Activated T-helper 1 cell treated with anti-CD3 and anti-CD28 coated beads, Interleukin-12 subunit alpha, Interleukin-12 subunit beta, Interleukin-2, Interleukin-4 antibody, amounts not matched to agents 30 ng/mL and 10 ng/mL and 1 ng/mL, durations not matched to agents 14 hours and 24 hours and 36 hours (primary cell): ENCODE data around the gene RIOK1. TPM values are rescaled to one million over a fixed set of nuclear protein-coding genes. Genes with fewer than 3 reads are reported as not detected.

Source experiments
- DNase-seq: peaks from one replicate; pipeline ENCODE4 v3.0.0; 2021; ENCODE audit warnings: low spot score
- H3K27ac Mint-ChIP-seq: one replicate; pipeline ENCODE4 v1.8.0; 2021; ENCODE audit warnings: mild to moderate bottlenecking, mixed read lengths
- H3K27me3 Mint-ChIP-seq: one replicate; pipeline ENCODE4 v1.8.0; 2022; ENCODE audit warnings: mild to moderate bottlenecking, moderate library complexity, mixed read lengths; ENCODE audit not compliant: insufficient read depth
- H3K36me3 Mint-ChIP-seq: one replicate; pipeline ENCODE4 v1.8.0; 2021; ENCODE audit warnings: low read depth, mixed read lengths
- H3K4me1 Mint-ChIP-seq: one replicate; pipeline ENCODE4 v1.8.0; 2021; ENCODE audit warnings: low read depth, mixed read lengths
- H3K4me3 Mint-ChIP-seq: one replicate; pipeline ENCODE4 v1.8.0; 2021; ENCODE audit warnings: mild to moderate bottlenecking, moderate library complexity, mixed read lengths
- H3K9me3 Mint-ChIP-seq: one replicate; pipeline ENCODE4 v1.8.0; 2021; ENCODE audit warnings: mixed read lengths
- intact Hi-C: fragments of 100-400 bp; cut with micrococcal nuclease; formaldehyde crosslinking; loops from one replicate; pipeline ENCODE4 v1.15.1; 2024
- total RNA-seq: library from RNA; stranded (reverse); gene quantifications from 2 replicates; pipeline ENCODE4 v1.2.3, GENCODE V29; 2022

RIOK1 gene
- total RNA-seq, 1 donor from 2014 or later: 61.4 TPM

GRCh38 chr6:7381092-7381491 lies 8.5 kb upstream of the RIOK1 start:
- intact Hi-C loops: no loop called here
- Mint-ChIP-seq H3K4me1 (no peaks in the 10 kb centered on the region), H3K9me3 (no peaks in the 10 kb centered on the region), H3K4me3 (no peak overlapping the region), H3K36me3 (no peaks in the 10 kb centered on the region), H3K27ac (no peak overlapping the region), H3K27me3 (peaks cover 11% of the 10 kb centered on the region)
- no peak for DNase-seq

GRCh38 chr6:7389162-7389450 lies 502 bp upstream of the RIOK1 start:
- intact Hi-C loops: loop anchor here (1.0 to 5.0 kb wide), 7 partner anchors 76 to 1046 kb away; partner anchors contain the start of genes BLOC1S5, EEF1E1, SLC35B3 and SNRNP48
- Mint-ChIP-seq H3K9me3 (no peaks in the 10 kb centered on the region), H3K27ac (peak overlapping the region; percentile 100), H3K4me1 (peaks cover 53% of the 10 kb centered on the region), H3K27me3 (no peaks in the 10 kb centered on the region), H3K4me3 (peak overlapping the region; percentile 92), H3K36me3 (peaks cover 31% of the 10 kb centered on the region)
- DNase-seq: no peak

- intact Hi-C loops: loop anchor here (1.0 to 5.0 kb wide), 2 partner anchors 10 to 517 kb away; no protein-coding TSS in a partner anchor
- no peaks in the 10 kb centered on the region for H3K27me3 Mint-ChIP-seq
Measured at GRCh38 chr6:7390226-7390878, 744 bp downstream of the RIOK1 start.

GRCh38 chr6:7391151-7391550 lies 1.5 kb downstream of the RIOK1 start:
- Mint-ChIP-seq H3K27me3 (no peaks in the 10 kb centered on the region), H3K9me3 (no peaks in the 10 kb centered on the region), H3K27ac (no peak overlapping the region), H3K36me3 (peaks cover 45% of the 10 kb centered on the region), H3K4me3 (peak overlapping the region; percentile 92), H3K4me1 (peaks cover 53% of the 10 kb centered on the region)
- intact Hi-C loops: loop anchor here (5.0 kb wide), 1 partner anchor 516 kb away; no protein-coding TSS in a partner anchor
- DNase-seq: no peak

More at GRCh38 chr6:7390226-7390878, 744 bp downstream of the RIOK1 start:
- DNase-seq: no peak
- Mint-ChIP-seq H3K4me1 (peaks cover 53% of the 10 kb centered on the region), H3K27ac (peak overlapping the region; percentile 100), H3K9me3 (no peaks in the 10 kb centered on the region), H3K36me3 (peaks cover 38% of the 10 kb centered on the region), H3K4me3 (peak overlapping the region; percentile 92)

- DNase-seq: no peak
- Mint-ChIP-seq H3K4me1 (peaks cover 53% of the 10 kb centered on the region), H3K9me3 (no peaks in the 10 kb centered on the region), H3K4me3 (peak overlapping the region; percentile 28), H3K27ac (no peak overlapping the region), H3K27me3 (no peaks in the 10 kb centered on the region), H3K36me3 (peaks cover 50% of the 10 kb centered on the region)
- intact Hi-C loops: loop anchor here (5.0 kb wide), 1 partner anchor 515 kb away; no protein-coding TSS in a partner anchor
Measured at GRCh38 chr6:7392402-7392801, 2.8 kb downstream of the RIOK1 start.

- H3K9me3 Mint-ChIP-seq: no peaks in the 10 kb centered on the region
- H3K36me3 Mint-ChIP-seq: peaks cover 47% of the 10 kb centered on the region
- intact Hi-C loops: no loop called here
- DNase-seq: no peak
- no peaks in the 10 kb centered on the region for H3K4me1 Mint-ChIP-seq
- no peaks in the 10 kb centered on the region for H3K27me3 Mint-ChIP-seq
- H3K27ac Mint-ChIP-seq: no peak overlapping the region
- H3K4me3 Mint-ChIP-seq: no peak overlapping the region
Measured at GRCh38 chr6:7401075-7401474, 11.5 kb downstream of the RIOK1 start.

- no peaks in the 10 kb centered on the region for H3K9me3 Mint-ChIP-seq
- H3K36me3 Mint-ChIP-seq: peaks cover 51% of the 10 kb centered on the region
- DNase-seq: no peak
- no peak overlapping the region for H3K4me3 Mint-ChIP-seq
- H3K27me3 Mint-ChIP-seq: no peaks in the 10 kb centered on the region
- H3K27ac Mint-ChIP-seq: no peak overlapping the region
- intact Hi-C loops: no loop called here
- H3K4me1 Mint-ChIP-seq: no peaks in the 10 kb centered on the region
Measured at GRCh38 chr6:7402716-7403115, 13.1 kb downstream of the RIOK1 start.

- no peak for DNase-seq
- Mint-ChIP-seq H3K4me3 (no peak overlapping the region), H3K27ac (no peak overlapping the region), H3K4me1 (no peaks in the 10 kb centered on the region), H3K27me3 (no peaks in the 10 kb centered on the region), H3K9me3 (no peaks in the 10 kb centered on the region), H3K36me3 (peaks cover 50% of the 10 kb centered on the region)
- intact Hi-C loops: no loop called here
Measured at GRCh38 chr6:7404546-7404945, 14.9 kb downstream of the RIOK1 start.

GRCh38 chr6:7406743-7407142 lies 17.1 kb downstream of the RIOK1 start:
- intact Hi-C loops: no loop called here
- Mint-ChIP-seq H3K4me1 (no peaks in the 10 kb centered on the region), H3K36me3 (peaks cover 55% of the 10 kb centered on the region), H3K27ac (no peak overlapping the region), H3K9me3 (no peaks in the 10 kb centered on the region), H3K4me3 (no peak overlapping the region), H3K27me3 (no peaks in the 10 kb centered on the region)
- DNase-seq: no peak

- Mint-ChIP-seq H3K9me3 (no peaks in the 10 kb centered on the region), H3K36me3 (peaks cover 50% of the 10 kb centered on the region), H3K4me3 (no peak overlapping the region), H3K4me1 (no peaks in the 10 kb centered on the region), H3K27me3 (no peaks in the 10 kb centered on the region), H3K27ac (no peak overlapping the region)
- intact Hi-C loops: no loop called here
- DNase-seq: no peak
Measured at GRCh38 chr6:7409740-7410139, 20.1 kb downstream of the RIOK1 start.

GRCh38 chr6:7410851-7411250 lies 21.2 kb downstream of the RIOK1 start:
- H3K9me3 Mint-ChIP-seq: no peaks in the 10 kb centered on the region
- no peak overlapping the region for H3K27ac Mint-ChIP-seq
- intact Hi-C loops: no loop called here
- H3K4me1 Mint-ChIP-seq: no peaks in the 10 kb centered on the region
- H3K4me3 Mint-ChIP-seq: no peak overlapping the region
- DNase-seq: no peak
- no peaks in the 10 kb centered on the region for H3K27me3 Mint-ChIP-seq
- H3K36me3 Mint-ChIP-seq: peaks cover 49% of the 10 kb centered on the region

GRCh38 chr6:7411328-7411727 lies 21.7 kb downstream of the RIOK1 start:
- intact Hi-C loops: no loop called here
- no peak overlapping the region for H3K4me3 Mint-ChIP-seq
- H3K36me3 Mint-ChIP-seq: peaks cover 48% of the 10 kb centered on the region
- H3K4me1 Mint-ChIP-seq: no peaks in the 10 kb centered on the region
- no peaks in the 10 kb centered on the region for H3K27me3 Mint-ChIP-seq
- DNase-seq: no peak
- no peaks in the 10 kb centered on the region for H3K9me3 Mint-ChIP-seq
- H3K27ac Mint-ChIP-seq: no peak overlapping the region

GRCh38 chr6:7413151-7413823 lies 23.7 kb downstream of the RIOK1 start:
- intact Hi-C loops: no loop called here
- H3K27me3 Mint-ChIP-seq: no peaks in the 10 kb centered on the region
- peaks cover 47% of the 10 kb centered on the region for H3K36me3 Mint-ChIP-seq
- DNase-seq: no peak
- no peaks in the 10 kb centered on the region for H3K9me3 Mint-ChIP-seq
- no peak overlapping the region for H3K4me3 Mint-ChIP-seq
- H3K4me1 Mint-ChIP-seq: no peaks in the 10 kb centered on the region
- no peak overlapping the region for H3K27ac Mint-ChIP-seq
